Tibial nerve (tissue), 4 donors: ENCODE results near the gene CLIC6. TPM values are rescaled to one million over a fixed set of nuclear protein-coding genes. Genes with fewer than 3 reads are reported as not detected.

ENCODE experiments used
- DNase-seq, 2 donors: peaks; one replicate each; pipeline ENCODE4 v3.0.0-alpha.2; 2019; ENCODE audit warnings: low spot score in 2 of 2
- H3K27ac ChIP-seq, 4 donors: fragments of 200-600 bp; sonication (generic) in 3 of 4; one replicate each; pipeline ENCODE4 v1.5.1; 2017 to 2019; ENCODE audit warnings: mild to moderate bottlenecking in 1 of 4
- H3K27me3 ChIP-seq, 2 donors: fragments of 200-600 bp; sonication (generic) in 1 of 2; one replicate each; pipeline versions ENCODE4 v1.5.1 to v1.6.0; 2017 to 2019
- H3K36me3 ChIP-seq, 3 donors: fragments of 200-600 bp; sonication (generic); one replicate each; pipeline ENCODE4 v1.5.1; 2018 to 2019
- H3K4me1 ChIP-seq, 4 donors: fragments of 200-600 bp; sonication (generic) in 3 of 4; one replicate each; pipeline ENCODE4 v1.5.1; 2017 to 2019
- H3K4me3 ChIP-seq, 4 donors: fragments of 200-600 bp; sonication (generic) in 3 of 4; one replicate each; pipeline ENCODE4 v1.5.1; 2017 to 2019; ENCODE audit warnings: mild to moderate bottlenecking in 1 of 4, moderate library complexity in 1 of 4
- H3K9me3 ChIP-seq, 4 donors: fragments of 200-600 bp; sonication (generic) in 3 of 4; one replicate each; pipeline ENCODE4 v1.5.1; 2017 to 2019
- CTCF ChIP-seq, 5 experiments: fragments of 200-600 bp in 3 of 5; fragments of 450-650 bp in 2 of 5; sonication (generic) in 3 of 5; IDR thresholded peaks; one replicate each; pipeline ENCODE4 v1.5.1; 2016 to 2019; ENCODE audit warnings: antibody characterized with exemption in 5 of 5, mild to moderate bottlenecking in 3 of 5, moderate library complexity in 2 of 5
- EP300 ChIP-seq, 2 donors: sonication (generic); formaldehyde crosslinking; IDR thresholded peaks; one replicate each; pipeline ENCODE4 v1.6.1; 2017; ENCODE audit warnings: antibody characterized with exemption in 2 of 2, mild to moderate bottlenecking in 1 of 2
- POLR2A ChIP-seq, 2 donors: fragments of 450-650 bp; IDR thresholded peaks; one replicate each; pipeline ENCODE4 v1.6.1; 2017; ENCODE audit warnings: antibody characterized with exemption in 2 of 2, mild to moderate bottlenecking in 2 of 2, moderate library complexity in 2 of 2
- WGBS, 2 donors: methylation state at CpG; one replicate each; pipeline ENCODE4 v1.1.5; 2018; 5-methylcytosine and 5-hydroxymethylcytosine counted together
- total RNA-seq, 4 donors: library from RNA; depleted of rRNA; stranded (reverse); fragments of >200 nt; gene quantifications; one replicate each; pipeline ENCODE4 v1.1.0, GENCODE V29; 2016

The CLIC6 gene
- total RNA-seq, 4 donors from 2014 or later: 3.3 to 11.6 (median 7.0) TPM

GRCh38 chr21:34697826-34698225 is 29.0 kb downstream of the CLIC6 start:
- H3K4me3 ChIP-seq: no peak overlapping the region
- peaks cover 0 to 4% (median 0%) of the 10 kb centered on the region in 4 donors for H3K4me1 ChIP-seq
- WGBS, 2 donors: 94 to 95% methylated on average over 3 of the region's 3 CpGs
- H3K9me3 ChIP-seq: peaks cover 0 to 4% (median 0%) of the 10 kb centered on the region in 4 donors
- H3K27me3 ChIP-seq: no peaks in the 10 kb centered on the region
- TF ChIP-seq POLR2A (IDR thresholded peaks at IDR 0.05): no peak
- TF ChIP-seq EP300 (IDR thresholded peaks at IDR 0.05): no peak
- TF ChIP-seq CTCF (IDR thresholded peaks at IDR 0.05): no peak
- no peak overlapping the region for H3K27ac ChIP-seq
- H3K36me3 ChIP-seq: no peaks in the 10 kb centered on the region
- no peak for DNase-seq

- H3K27ac ChIP-seq: no peak overlapping the region
- H3K27me3 ChIP-seq: no peaks in the 10 kb centered on the region
- H3K4me1 ChIP-seq: peaks cover 0 to 7% (median 0%) of the 10 kb centered on the region in 4 donors
- 73 to 80% methylated on average over 7 of the region's 7 CpGs for WGBS, 2 donors
- no peak overlapping the region for H3K4me3 ChIP-seq
- DNase-seq: no peak
- TF ChIP-seq POLR2A (IDR thresholded peaks at IDR 0.05) (no peak), EP300 (IDR thresholded peaks at IDR 0.05) (no peak), CTCF (IDR thresholded peaks at IDR 0.05) (no peak)
- peaks cover 0 to 4% (median 0%) of the 10 kb centered on the region in 4 donors for H3K9me3 ChIP-seq
- no peaks in the 10 kb centered on the region for H3K36me3 ChIP-seq
These were observed 29.6 kb downstream of the CLIC6 start for GRCh38 chr21:34698270-34699015.

- WGBS, 2 donors: 78% methylated on average over 10 of the region's 10 CpGs
- no peak for DNase-seq
- H3K36me3 ChIP-seq: no peaks in the 10 kb centered on the region
- no peak overlapping the region for H3K27ac ChIP-seq
- H3K9me3 ChIP-seq: no peaks in the 10 kb centered on the region
- H3K4me3 ChIP-seq: no peak overlapping the region
- TF ChIP-seq POLR2A (IDR thresholded peaks at IDR 0.05) (no peak), EP300 (IDR thresholded peaks at IDR 0.05) (no peak), CTCF (IDR thresholded peaks at IDR 0.05) (no peak)
- peaks cover 0 to 25% (median 0%) of the 10 kb centered on the region in 4 donors for H3K4me1 ChIP-seq
- no peaks in the 10 kb centered on the region for H3K27me3 ChIP-seq
These were observed 31.8 kb downstream of the CLIC6 start for GRCh38 chr21:34700605-34701004.

- no peak for DNase-seq
- peak overlapping the region in 1 of 4 donors; percentile 80 for H3K27ac ChIP-seq
These were observed 32.9 kb downstream of the CLIC6 start for GRCh38 chr21:34701726-34702125.

More at GRCh38 chr21:34701726-34702125, 32.9 kb downstream of the CLIC6 start:
- Histone ChIP-seq H3K9me3 (no peaks in the 10 kb centered on the region), H3K4me3 (no peak overlapping the region), H3K36me3 (no peaks in the 10 kb centered on the region), H3K27me3 (no peaks in the 10 kb centered on the region), H3K4me1 (peaks cover 0 to 30% (median 0%) of the 10 kb centered on the region in 4 donors)
- TF ChIP-seq EP300 (IDR thresholded peaks at IDR 0.05) (no peak), CTCF (IDR thresholded peaks at IDR 0.05) (no peak), POLR2A (IDR thresholded peaks at IDR 0.05) (no peak)
- 87 to 88% methylated on average over 8 of the region's 8 CpGs for WGBS, 2 donors
